Peyer's patch (tissue), 4 donors: Measurements from ENCODE around the gene TAF3. TPM values are rescaled to one million over a fixed set of nuclear protein-coding genes. Genes with fewer than 3 reads are reported as not detected.

ENCODE experiments used
- DNase-seq, 3 donors: peaks; one replicate each; pipeline ENCODE4 v3.0.0-alpha.2; 2017 to 2019
- H3K27ac ChIP-seq, 4 donors: fragments of 200-600 bp; sonication (generic); one replicate each; pipeline ENCODE4 v1.5.1; 2016 to 2019
- H3K27me3 ChIP-seq, 2 donors: fragments of 200-600 bp; sonication (generic); one replicate each; pipeline ENCODE4 v1.5.1; 2019
- H3K36me3 ChIP-seq, 3 donors: fragments of 200-600 bp; sonication (generic); one replicate each; pipeline ENCODE4 v1.5.1; 2016 to 2019
- H3K4me1 ChIP-seq, 4 donors: fragments of 200-600 bp; sonication (generic); one replicate each; pipeline ENCODE4 v1.5.1; 2016 to 2019
- H3K4me3 ChIP-seq, 4 donors: fragments of 200-600 bp; sonication (generic); 1 replicate in 3 of 4; 2 replicates in 1 of 4; pipeline ENCODE4 v1.5.1; 2016 to 2019; ENCODE audit warnings: mild to moderate bottlenecking in 1 of 4
- H3K9me3 ChIP-seq, 4 donors: fragments of 200-600 bp; sonication (generic); one replicate each; pipeline ENCODE4 v1.5.1; 2016 to 2019; ENCODE audit warnings: mild to moderate bottlenecking in 1 of 4
- POLR2A ChIP-seq, 2 donors: fragments of 450-650 bp; IDR thresholded peaks; one replicate each; pipeline ENCODE4 v1.5.1; 2017; ENCODE audit warnings: antibody characterized with exemption in 2 of 2, mild to moderate bottlenecking in 2 of 2, moderate library complexity in 2 of 2
- total RNA-seq, 4 donors: library from RNA; depleted of rRNA; stranded (reverse); fragments of >200 nt; gene quantifications; one replicate each; pipeline ENCODE4 v1.1.0, GENCODE V29; 2016
- TF ChIP-seq, protein P1 (sequence below), 6 experiments: fragments of 450-650 bp in 4 of 6; fragments of 200-600 bp in 2 of 6; sonication (generic) in 1 of 6; IDR thresholded peaks; one replicate each; pipeline ENCODE4 v1.5.1; 2017 to 2019; ENCODE audit warnings: antibody characterized with exemption in 6 of 6, mild to moderate bottlenecking in 3 of 6, moderate library complexity in 1 of 6

The TAF3 gene
- total RNA-seq, 4 donors from 2014 or later, result 5.1 to 22.3 (median 7.1) TPM

DNA sequence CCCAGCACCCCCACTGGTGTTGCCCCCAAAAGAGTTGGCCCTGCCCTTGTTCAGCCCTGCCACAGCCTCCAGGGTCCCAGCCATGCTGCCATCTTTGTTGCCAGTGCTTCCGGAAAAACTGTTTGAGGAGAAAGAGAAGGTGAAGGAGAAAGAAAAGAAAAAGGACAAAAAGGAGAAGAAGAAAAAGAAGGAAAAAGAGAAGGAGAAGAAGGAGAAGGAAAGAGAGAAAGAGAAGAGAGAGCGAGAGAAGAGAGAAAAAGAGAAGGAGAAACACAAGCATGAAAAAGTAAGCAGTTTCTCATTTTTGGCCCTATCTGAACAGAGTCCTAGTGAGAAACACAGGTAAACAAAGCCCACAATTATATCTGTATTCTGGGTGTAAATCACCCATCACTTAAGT, 147.2 kb downstream of the TAF3 start:
- DNase-seq, result no peak
- H3K9me3 ChIP-seq, result no peaks in the 10 kb centered on the region
- TF ChIP-seq, protein P1, sequence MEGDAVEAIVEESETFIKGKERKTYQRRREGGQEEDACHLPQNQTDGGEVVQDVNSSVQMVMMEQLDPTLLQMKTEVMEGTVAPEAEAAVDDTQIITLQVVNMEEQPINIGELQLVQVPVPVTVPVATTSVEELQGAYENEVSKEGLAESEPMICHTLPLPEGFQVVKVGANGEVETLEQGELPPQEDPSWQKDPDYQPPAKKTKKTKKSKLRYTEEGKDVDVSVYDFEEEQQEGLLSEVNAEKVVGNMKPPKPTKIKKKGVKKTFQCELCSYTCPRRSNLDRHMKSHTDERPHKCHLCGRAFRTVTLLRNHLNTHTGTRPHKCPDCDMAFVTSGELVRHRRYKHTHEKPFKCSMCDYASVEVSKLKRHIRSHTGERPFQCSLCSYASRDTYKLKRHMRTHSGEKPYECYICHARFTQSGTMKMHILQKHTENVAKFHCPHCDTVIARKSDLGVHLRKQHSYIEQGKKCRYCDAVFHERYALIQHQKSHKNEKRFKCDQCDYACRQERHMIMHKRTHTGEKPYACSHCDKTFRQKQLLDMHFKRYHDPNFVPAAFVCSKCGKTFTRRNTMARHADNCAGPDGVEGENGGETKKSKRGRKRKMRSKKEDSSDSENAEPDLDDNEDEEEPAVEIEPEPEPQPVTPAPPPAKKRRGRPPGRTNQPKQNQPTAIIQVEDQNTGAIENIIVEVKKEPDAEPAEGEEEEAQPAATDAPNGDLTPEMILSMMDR (IDR thresholded peaks at IDR 0.05), result no peak
- no peak for TF ChIP-seq POLR2A (IDR thresholded peaks at IDR 0.05)

DNA sequence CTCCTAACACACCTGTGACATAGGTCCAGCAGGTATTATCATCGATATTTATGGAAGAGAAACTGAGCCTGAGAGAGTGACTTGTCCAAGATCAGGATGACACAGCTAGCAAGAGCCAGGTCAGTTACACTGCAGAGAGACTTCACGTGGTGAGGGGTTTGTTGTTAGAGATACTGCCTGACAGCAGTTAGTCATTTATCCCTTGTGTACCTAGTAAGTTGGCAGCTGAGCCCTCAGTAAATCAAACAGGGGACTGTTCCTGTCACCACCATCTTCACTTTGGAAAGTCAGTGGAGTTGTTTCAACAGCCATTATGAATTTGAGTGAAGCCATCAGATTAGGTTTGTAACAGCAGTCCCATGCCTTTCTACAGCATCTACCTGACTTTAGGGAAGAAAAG, 148.7 kb downstream of the TAF3 start:
- H3K27me3 ChIP-seq, result no peaks in the 10 kb centered on the region
- H3K36me3 ChIP-seq, result peaks cover 0 to 10% (median 0%) of the 10 kb centered on the region in 3 donors
- no peak overlapping the region for H3K4me3 ChIP-seq
- H3K27ac ChIP-seq, result no peak overlapping the region
- H3K9me3 ChIP-seq, result no peaks in the 10 kb centered on the region
- no peak for TF ChIP-seq POLR2A (IDR thresholded peaks at IDR 0.05)
- TF ChIP-seq, protein P1 (IDR thresholded peaks at IDR 0.05), result no peak
- DNase-seq, result no peak
- H3K4me1 ChIP-seq, result no peaks in the 10 kb centered on the region

More for the DNA sequence above, 147.2 kb downstream of the TAF3 start:
- Histone ChIP-seq H3K27me3 (no peaks in the 10 kb centered on the region), H3K36me3 (peaks cover 0 to 10% (median 0%) of the 10 kb centered on the region in 3 donors), H3K4me1 (no peaks in the 10 kb centered on the region), H3K27ac (no peak overlapping the region), H3K4me3 (no peak overlapping the region)

DNA sequence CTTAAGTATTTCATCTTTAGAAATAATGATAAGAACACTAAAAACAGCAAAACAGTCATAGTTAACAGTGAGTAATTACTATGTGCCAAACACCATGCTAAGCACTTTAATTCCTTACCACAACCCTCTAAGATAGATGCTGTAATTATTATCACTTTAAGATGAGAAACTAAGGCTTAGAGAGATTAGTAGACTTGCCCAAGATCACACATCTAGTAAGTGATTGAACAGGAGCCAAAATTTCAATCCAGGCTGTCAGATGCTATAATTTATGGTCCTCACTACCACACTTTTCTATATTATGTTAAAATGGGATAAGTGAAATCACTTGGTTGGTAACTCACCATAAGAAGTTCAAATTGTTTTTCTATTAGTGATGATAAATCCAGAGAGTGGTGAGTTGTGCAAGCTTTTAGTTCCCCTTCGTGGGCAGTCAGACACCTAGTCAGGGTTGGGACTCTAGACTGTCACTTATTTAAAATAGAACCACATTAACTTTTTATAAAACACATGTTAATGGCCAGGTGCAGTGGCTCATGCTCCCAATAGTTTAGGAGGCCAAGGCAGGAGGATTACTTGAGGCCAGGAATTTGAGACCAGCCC, 150.3 kb downstream of the TAF3 start:
- no peak overlapping the region for H3K27ac ChIP-seq
- no peaks in the 10 kb centered on the region for H3K27me3 ChIP-seq
- peaks cover 0 to 10% (median 0%) of the 10 kb centered on the region in 3 donors for H3K36me3 ChIP-seq
- no peak for TF ChIP-seq POLR2A (IDR thresholded peaks at IDR 0.05)
- TF ChIP-seq, protein P1 (IDR thresholded peaks at IDR 0.05), result no peak
- no peaks in the 10 kb centered on the region for H3K4me1 ChIP-seq
- no peaks in the 10 kb centered on the region for H3K9me3 ChIP-seq
- no peak overlapping the region for H3K4me3 ChIP-seq
- no peak for DNase-seq

DNA sequence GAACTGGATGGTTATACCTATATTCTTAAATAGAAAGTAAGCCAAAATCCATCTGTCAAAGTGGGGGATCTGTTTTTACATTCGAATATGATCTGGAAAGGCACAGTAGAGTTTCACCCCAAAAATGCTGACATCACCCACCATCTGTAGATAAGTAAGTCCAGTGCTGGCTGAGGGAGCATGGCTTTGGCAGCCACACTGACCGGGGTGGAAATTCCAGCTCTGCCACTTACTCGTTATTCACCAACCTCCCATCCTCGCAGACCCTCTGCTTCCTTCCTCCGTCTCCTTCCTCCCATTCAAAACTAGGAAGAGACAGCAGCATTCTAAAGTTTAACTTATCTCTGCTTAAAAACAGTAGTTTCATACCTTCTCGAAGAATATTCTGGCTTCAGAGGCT, 151.3 kb downstream of the TAF3 start:
- no peak for TF ChIP-seq POLR2A (IDR thresholded peaks at IDR 0.05)
- TF ChIP-seq, protein P1 (IDR thresholded peaks at IDR 0.05), result no peak
- H3K4me3 ChIP-seq, result no peak overlapping the region
- H3K36me3 ChIP-seq, result peaks cover 0 to 2% (median 0%) of the 10 kb centered on the region in 3 donors
- H3K27ac ChIP-seq, result no peak overlapping the region
- no peaks in the 10 kb centered on the region for H3K4me1 ChIP-seq
- no peak for DNase-seq
- H3K27me3 ChIP-seq, result no peaks in the 10 kb centered on the region
- H3K9me3 ChIP-seq, result no peaks in the 10 kb centered on the region

DNA sequence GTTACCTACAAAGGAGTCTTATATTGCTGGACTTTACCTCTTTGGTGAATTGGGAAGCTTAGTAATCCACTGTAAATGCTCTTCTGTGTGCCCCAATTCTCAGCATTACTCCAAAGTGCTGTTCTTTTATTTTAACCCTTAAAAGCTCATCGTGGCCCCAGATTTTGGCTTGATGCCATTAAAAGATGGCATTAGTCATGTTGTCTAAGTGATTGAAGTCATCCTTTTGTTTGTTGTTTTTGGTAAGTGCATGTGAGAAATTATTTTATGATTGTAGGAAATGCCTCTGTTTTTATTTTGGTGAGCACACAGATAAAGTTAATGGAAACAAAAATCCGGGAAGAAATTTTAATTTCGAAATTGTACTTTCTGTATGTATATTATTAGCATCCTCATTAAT, 153.6 kb downstream of the TAF3 start:
- H3K9me3 ChIP-seq, result no peaks in the 10 kb centered on the region
- DNase-seq, result no peak
- H3K36me3 ChIP-seq, result no peaks in the 10 kb centered on the region
- TF ChIP-seq, protein P1 (IDR thresholded peaks at IDR 0.05), result no peak
- TF ChIP-seq POLR2A (IDR thresholded peaks at IDR 0.05), result no peak
- no peak overlapping the region for H3K27ac ChIP-seq
- H3K4me3 ChIP-seq, result no peak overlapping the region
- H3K4me1 ChIP-seq, result no peaks in the 10 kb centered on the region
- no peaks in the 10 kb centered on the region for H3K27me3 ChIP-seq

DNA sequence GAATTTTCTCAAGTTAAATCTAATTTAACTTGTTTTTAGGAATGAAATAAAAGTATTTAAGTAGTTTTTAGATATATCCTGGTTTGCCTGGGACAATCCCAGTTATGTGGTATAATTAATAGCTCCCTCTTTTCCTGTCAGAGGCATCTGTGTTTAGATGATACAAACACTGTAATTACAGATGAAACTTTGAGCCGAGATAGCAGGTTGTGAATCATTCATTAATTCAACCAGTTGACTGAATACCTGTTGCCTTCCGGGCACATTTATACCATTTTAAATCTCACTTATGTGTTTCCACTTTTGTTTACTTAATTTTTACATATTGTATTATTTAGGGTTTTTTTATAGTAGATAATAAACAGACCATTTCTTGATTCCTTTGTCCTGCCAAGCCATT, 154.1 kb downstream of the TAF3 start:
- Histone ChIP-seq H3K27ac (no peak overlapping the region), H3K9me3 (no peaks in the 10 kb centered on the region), H3K27me3 (no peaks in the 10 kb centered on the region), H3K36me3 (no peaks in the 10 kb centered on the region), H3K4me3 (no peak overlapping the region), H3K4me1 (no peaks in the 10 kb centered on the region)
- TF ChIP-seq, protein P1 (IDR thresholded peaks at IDR 0.05), result no peak
- TF ChIP-seq POLR2A (IDR thresholded peaks at IDR 0.05), result no peak
- DNase-seq, result no peak
